Muscle layer of colon (tissue), 2 donors: ENCODE data around the gene SRPRA.

ENCODE experiments used
- H3K27ac ChIP-seq: one replicate; pipeline ENCODE4 v1.7.0; 2013; ENCODE audit warnings: low read depth, mild to moderate bottlenecking, low read length, moderate library complexity
- H3K27me3 ChIP-seq, 2 donors: one replicate each; pipeline ENCODE4 v1.7.0; 2013; ENCODE audit warnings: low read length in 2 of 2, mild to moderate bottlenecking in 2 of 2; ENCODE audit not compliant: insufficient read depth in 2 of 2, control insufficient read depth in 1 of 2
- H3K36me3 ChIP-seq: one replicate; pipeline ENCODE4 v1.7.0; 2013; ENCODE audit warnings: mild to moderate bottlenecking, low read length; ENCODE audit not compliant: insufficient read depth
- H3K4me1 ChIP-seq: one replicate; pipeline ENCODE4 v1.7.0; 2013; ENCODE audit warnings: mild to moderate bottlenecking, low read length; ENCODE audit not compliant: insufficient read depth
- H3K4me3 ChIP-seq, 2 donors: one replicate each; pipeline ENCODE4 v1.7.0; 2013; ENCODE audit warnings: low read length in 2 of 2, low read depth in 1 of 2, mild to moderate bottlenecking in 1 of 2, moderate library complexity in 1 of 2
- H3K9ac ChIP-seq: one replicate; pipeline ENCODE4 v1.7.0; 2013; ENCODE audit warnings: low read length
- H3K9me3 ChIP-seq: one replicate; pipeline ENCODE4 v1.7.0; 2013; ENCODE audit warnings: mild to moderate bottlenecking, low read length
- donor health status: abdominal sarcoma.
- donor health status: Adenocarcinoma of cecum.

The SRPRA gene

DNA sequence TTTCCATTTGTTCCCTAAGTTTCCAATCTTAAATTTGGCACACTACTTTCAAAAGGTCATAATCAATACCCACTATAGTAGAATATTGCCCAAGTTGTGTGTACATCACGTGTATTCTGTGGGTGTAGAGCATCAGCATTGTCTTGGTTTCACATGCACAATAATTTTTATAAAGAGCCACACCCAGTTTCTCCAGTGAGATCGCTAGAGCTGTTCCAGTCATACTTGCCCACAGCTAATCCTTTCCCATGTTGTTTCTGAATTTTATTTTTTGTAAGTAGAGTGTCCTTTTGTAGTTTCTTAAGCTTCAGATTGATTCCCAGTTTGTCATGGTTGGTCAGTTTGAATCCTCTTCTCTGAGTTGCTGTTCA lies 43.4 kb downstream of the SRPRA start:
- Histone ChIP-seq H3K27me3 (no peaks in the 10 kb centered on the region), H3K27ac (no peak overlapping the region), H3K9me3 (no peaks in the 10 kb centered on the region), H3K4me3 (no peak overlapping the region), H3K4me1 (no peaks in the 10 kb centered on the region), H3K9ac (no peak overlapping the region), H3K36me3 (no peaks in the 10 kb centered on the region)

DNA sequence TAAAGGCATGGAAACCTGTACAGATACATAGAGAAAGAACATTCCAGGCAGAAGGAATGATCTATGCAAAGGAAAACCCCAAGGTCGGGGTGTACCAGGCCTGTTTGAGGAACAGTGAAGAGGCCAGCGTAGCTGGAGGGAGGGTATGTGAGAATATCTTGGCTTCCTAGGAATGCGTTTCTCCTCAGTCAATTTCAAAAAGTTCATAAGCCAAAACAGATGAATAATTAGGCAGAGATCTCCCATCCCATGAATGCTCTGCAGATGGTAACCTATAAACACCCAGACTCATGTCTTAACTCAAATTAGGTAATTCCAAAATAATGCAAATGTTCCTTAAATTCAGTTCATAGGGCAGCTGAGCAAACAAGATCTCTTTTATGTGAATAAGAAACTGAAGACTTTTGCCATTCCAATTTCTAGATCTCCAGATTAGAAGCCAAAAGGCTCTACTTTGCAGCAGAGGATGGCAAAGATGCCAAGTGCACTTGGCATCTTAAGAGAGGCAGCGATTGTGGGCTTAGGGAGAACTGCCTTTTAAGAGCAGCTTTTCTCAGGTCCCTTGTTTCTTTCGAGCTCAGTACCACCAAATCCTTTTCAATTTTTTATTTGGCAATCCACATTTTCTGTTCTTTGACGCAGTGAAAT lies 43.9 kb downstream of the SRPRA start:
- H3K27ac ChIP-seq = no peak overlapping the region
- no peak overlapping the region for H3K4me3 ChIP-seq
- no peaks in the 10 kb centered on the region for H3K36me3 ChIP-seq
- no peaks in the 10 kb centered on the region for H3K27me3 ChIP-seq
- H3K9ac ChIP-seq = no peak overlapping the region
- H3K4me1 ChIP-seq = no peaks in the 10 kb centered on the region
- no peaks in the 10 kb centered on the region for H3K9me3 ChIP-seq

DNA sequence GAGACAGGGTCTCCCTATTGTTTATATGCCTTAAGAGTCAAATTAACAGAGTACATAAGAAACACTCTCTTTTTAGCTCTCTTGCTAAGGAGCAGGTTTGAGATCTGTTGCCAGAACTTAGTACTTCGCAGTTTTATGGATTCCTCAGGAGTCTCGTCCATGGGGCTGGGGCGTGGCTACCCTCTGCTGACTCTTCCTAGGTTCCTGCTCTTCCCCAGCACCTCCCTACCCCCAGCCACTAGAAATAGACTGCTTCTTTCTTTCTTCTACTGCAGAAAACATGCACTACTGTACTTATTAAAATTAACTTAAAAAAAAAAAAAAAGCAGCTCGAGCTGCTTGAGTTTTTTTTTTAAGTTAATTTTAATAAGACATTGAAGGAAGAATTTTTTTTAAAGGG lies 49.1 kb downstream of the SRPRA start:
- Histone ChIP-seq H3K36me3 (no peaks in the 10 kb centered on the region), H3K4me1 (no peaks in the 10 kb centered on the region), H3K9ac (no peak overlapping the region), H3K27ac (no peak overlapping the region), H3K9me3 (no peaks in the 10 kb centered on the region), H3K4me3 (no peak overlapping the region), H3K27me3 (no peaks in the 10 kb centered on the region)

DNA sequence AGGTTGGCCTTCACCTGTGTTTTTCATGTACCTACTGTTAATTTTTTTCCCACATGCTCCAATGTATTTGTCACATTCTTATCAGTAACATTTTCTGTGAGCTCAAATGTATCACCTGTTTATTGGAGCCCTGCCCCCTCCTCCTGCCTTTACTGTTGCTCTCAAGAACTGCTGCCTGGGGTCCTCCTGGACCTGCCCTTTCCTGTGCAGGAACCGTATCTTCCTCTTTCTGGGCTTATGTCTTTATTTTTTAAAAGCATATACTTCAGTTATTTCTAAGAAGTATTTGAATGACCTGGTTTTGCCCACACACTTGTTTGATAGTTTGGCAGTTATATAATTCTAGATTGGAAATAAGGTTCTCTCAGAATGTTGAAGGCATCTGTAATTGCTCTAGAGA lies 51.2 kb downstream of the SRPRA start:
- Histone ChIP-seq H3K36me3 (no peaks in the 10 kb centered on the region), H3K4me3 (no peak overlapping the region), H3K27ac (no peak overlapping the region), H3K9ac (no peak overlapping the region), H3K27me3 (no peaks in the 10 kb centered on the region), H3K4me1 (peaks cover 4% of the 10 kb centered on the region), H3K9me3 (no peaks in the 10 kb centered on the region)

DNA sequence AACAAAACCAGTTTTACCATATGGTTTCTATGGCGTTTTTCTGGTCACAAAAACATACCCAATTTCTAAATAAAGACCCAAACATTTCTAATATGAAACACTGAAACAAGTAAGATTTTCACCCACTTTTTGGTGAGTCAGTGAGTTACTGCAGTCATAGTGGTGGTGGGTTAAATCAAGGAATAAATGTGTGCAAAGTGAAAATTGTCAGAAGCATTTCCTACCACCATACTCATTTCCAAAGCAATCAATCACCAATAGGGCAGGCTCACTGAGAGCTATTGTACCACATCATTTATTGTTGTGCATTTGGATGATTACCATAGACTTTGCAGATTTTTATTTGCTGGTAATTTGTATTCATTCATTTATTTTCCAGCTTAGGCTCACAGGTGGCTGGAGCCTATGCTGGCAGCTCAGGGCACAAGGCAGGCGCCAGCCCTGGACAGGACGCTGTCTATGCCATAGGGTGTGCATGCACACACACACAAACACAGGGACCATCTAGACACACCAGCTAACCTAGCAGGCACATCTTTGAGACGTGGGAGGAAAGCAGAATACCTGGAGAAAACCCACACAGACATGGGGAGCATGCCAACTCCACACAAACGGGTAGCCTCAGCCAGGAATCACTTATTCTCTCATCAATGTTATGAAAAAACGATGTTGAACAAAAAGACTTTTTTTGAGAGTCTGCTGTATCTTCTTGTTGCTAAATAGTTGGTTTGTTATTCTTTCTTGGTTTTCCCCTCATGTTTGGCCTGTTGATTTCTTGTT lies 52.0 kb downstream of the SRPRA start:
- H3K9me3 ChIP-seq = no peaks in the 10 kb centered on the region
- no peak overlapping the region for H3K27ac ChIP-seq
- H3K4me1 ChIP-seq = peaks cover 7% of the 10 kb centered on the region
- H3K36me3 ChIP-seq = no peaks in the 10 kb centered on the region
- H3K4me3 ChIP-seq = no peak overlapping the region
- H3K9ac ChIP-seq = no peak overlapping the region
- H3K27me3 ChIP-seq = no peaks in the 10 kb centered on the region

DNA sequence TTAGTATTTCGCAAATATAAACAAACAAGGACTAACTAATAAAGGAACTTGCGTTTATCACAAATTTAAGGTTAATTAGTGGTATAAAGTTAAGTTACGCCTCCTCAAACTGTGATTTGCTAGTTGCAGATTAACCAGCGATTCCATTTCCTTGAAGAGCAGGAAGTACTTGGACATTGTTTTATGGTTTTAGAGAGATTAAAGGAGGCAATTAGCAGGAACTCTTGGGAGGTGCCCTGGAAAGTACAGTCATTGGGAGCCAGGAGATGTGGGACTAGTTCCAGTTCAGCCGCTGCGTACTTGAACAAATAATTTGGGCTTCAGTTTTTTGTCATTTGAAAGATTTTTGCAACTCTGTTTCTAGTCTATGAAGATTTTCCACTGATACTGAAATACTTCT lies 53.9 kb downstream of the SRPRA start:
- no peaks in the 10 kb centered on the region for H3K36me3 ChIP-seq
- H3K4me1 ChIP-seq = peaks cover 7% of the 10 kb centered on the region
- H3K9me3 ChIP-seq = no peaks in the 10 kb centered on the region
- no peak overlapping the region for H3K9ac ChIP-seq
- no peak overlapping the region for H3K4me3 ChIP-seq
- no peak overlapping the region for H3K27ac ChIP-seq
- no peaks in the 10 kb centered on the region for H3K27me3 ChIP-seq

DNA sequence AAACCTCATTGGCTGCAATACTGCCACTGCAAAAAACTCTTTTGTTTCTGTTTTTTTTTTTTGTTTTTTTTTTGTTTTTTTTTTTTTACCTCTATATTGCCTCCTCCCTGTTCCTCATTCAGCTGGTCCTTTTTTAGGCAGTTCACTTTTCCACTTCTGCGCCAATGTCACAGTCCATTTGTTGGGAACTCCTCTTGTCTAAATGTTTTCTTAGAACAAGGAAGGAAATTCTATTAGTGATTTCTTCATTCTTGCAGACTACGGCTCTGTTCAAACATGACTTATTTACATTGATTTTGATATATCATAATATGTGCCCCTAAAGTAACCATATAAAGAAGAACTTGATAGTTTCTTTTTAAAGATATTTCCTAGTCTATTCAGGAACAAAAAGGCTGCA lies 54.3 kb downstream of the SRPRA start:
- Histone ChIP-seq H3K4me1 (peaks cover 7% of the 10 kb centered on the region), H3K27ac (no peak overlapping the region), H3K4me3 (no peak overlapping the region)

More for the DNA sequence above, 54.3 kb downstream of the SRPRA start:
- H3K9ac ChIP-seq = no peak overlapping the region
- H3K27me3 ChIP-seq = no peaks in the 10 kb centered on the region
- no peaks in the 10 kb centered on the region for H3K36me3 ChIP-seq
- no peaks in the 10 kb centered on the region for H3K9me3 ChIP-seq
